ENCODE data around the gene IGHMBP2. TPM values are rescaled to one million over a fixed set of nuclear protein-coding genes. Genes with fewer than 3 reads are reported as not detected.

IGHMBP2 gene
- total and polyA plus RNA-seq, 12 donors, result 9.0 to 24.3 (median 12.1) TPM

DNA sequence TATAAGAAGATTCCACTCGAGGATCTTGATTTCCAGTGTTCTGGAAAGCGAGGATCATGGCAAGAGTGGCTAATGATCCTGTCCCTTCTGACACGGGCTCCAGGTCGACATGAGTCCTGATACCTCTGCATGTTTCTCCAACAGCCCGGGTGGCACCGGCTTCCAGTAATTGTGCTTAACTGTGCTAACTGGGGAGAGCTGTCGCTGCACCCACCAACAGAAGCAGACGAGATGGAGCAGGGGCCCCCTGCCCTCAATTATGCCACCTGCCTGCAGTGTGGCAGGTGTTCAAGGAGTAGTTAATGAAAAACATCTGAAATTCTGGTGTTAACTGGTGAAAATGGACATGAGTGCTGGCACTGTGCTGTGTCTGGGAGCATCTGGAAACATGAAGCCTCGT is 6.2 kb upstream of the IGHMBP2 start:
- peaks cover 3 to 16% (median 9%) of the 10 kb centered on the region in 9 donors for H3K4me1 ChIP-seq
- peaks cover 3 to 86% (median 56%) of the 10 kb centered on the region in 9 donors for H3K36me3 ChIP-seq
- no peak overlapping the region for H3K27ac ChIP-seq
- WGBS, 2 donors, result 88 to 89% methylated on average over 9 of the region's 9 CpGs
- ATAC-seq (no peak), DNase-seq (no peak)
- no peaks in the 10 kb centered on the region for H3K9me3 ChIP-seq
- intact Hi-C loops (cut with DNase I), result loop anchor here in 2 of 10 donors (10.0 kb wide), 1 partner anchor 747 kb away; the partner anchor contains the start of gene CCND1 (in 2 of the 2)
- TF ChIP-seq CTCF (IDR thresholded peaks at IDR 0.05), result no peak
- no peaks in the 10 kb centered on the region for H3K27me3 ChIP-seq
- no peak overlapping the region for H3K4me3 ChIP-seq

- no peak for TF ChIP-seq CTCF (IDR thresholded peaks at IDR 0.05)
- DNase-seq, result no peak
- Histone ChIP-seq H3K9me3 (no peaks in the 10 kb centered on the region), H3K4me1 (peaks cover 13 to 41% (median 33%) of the 10 kb centered on the region in 9 donors), H3K27me3 (no peaks in the 10 kb centered on the region), H3K4me3 (no peak overlapping the region), H3K36me3 (peaks cover 0 to 51% (median 32%) of the 10 kb centered on the region in 9 donors), H3K27ac (no peak overlapping the region)
- 80 to 82% methylated on average over 9 of the region's 9 CpGs for WGBS, 2 donors
- intact Hi-C loops (cut with DNase I), result loop anchor here in 4 of 10 donors (10.0 kb wide), 3 partner anchors 56 to 744 kb away; partner anchors contain the start of genes CCND1 (in 1 of the 4) and CPT1A (in 1 of the 4)
- no peak for ATAC-seq
Observed at GRCh38 chr11:68900835-68901381, 2.8 kb upstream of the IGHMBP2 start.

GRCh38 chr11:68904248-68904847 is 657 bp downstream of the IGHMBP2 start:
- ATAC-seq (peak; percentile 32 to 70 (median 50)), DNase-seq (peak in 1 of 2 donors; percentile 44)
- no peak for TF ChIP-seq CTCF (IDR thresholded peaks at IDR 0.05)
- H3K4me1 ChIP-seq, result peaks cover 13 to 43% (median 34%) of the 10 kb centered on the region in 9 donors
- H3K9me3 ChIP-seq, result no peaks in the 10 kb centered on the region
- H3K36me3 ChIP-seq, result peaks cover 0 to 49% (median 14%) of the 10 kb centered on the region in 9 donors
- intact Hi-C loops (cut with DNase I), result loop anchor here in 4 of 10 donors (10.0 kb wide), 3 partner anchors 60 to 740 kb away; partner anchors contain the start of genes CCND1 (in 1 of the 4) and CPT1A (in 1 of the 4)
- H3K27ac ChIP-seq, result peak overlapping the region; percentile 26 to 94 (median 90)
- H3K4me3 ChIP-seq, result peak overlapping the region; percentile 70 to 95 (median 86)
- H3K27me3 ChIP-seq, result no peaks in the 10 kb centered on the region
- 1% methylated on average over 24 of the region's 24 CpGs for WGBS, 2 donors

DNA sequence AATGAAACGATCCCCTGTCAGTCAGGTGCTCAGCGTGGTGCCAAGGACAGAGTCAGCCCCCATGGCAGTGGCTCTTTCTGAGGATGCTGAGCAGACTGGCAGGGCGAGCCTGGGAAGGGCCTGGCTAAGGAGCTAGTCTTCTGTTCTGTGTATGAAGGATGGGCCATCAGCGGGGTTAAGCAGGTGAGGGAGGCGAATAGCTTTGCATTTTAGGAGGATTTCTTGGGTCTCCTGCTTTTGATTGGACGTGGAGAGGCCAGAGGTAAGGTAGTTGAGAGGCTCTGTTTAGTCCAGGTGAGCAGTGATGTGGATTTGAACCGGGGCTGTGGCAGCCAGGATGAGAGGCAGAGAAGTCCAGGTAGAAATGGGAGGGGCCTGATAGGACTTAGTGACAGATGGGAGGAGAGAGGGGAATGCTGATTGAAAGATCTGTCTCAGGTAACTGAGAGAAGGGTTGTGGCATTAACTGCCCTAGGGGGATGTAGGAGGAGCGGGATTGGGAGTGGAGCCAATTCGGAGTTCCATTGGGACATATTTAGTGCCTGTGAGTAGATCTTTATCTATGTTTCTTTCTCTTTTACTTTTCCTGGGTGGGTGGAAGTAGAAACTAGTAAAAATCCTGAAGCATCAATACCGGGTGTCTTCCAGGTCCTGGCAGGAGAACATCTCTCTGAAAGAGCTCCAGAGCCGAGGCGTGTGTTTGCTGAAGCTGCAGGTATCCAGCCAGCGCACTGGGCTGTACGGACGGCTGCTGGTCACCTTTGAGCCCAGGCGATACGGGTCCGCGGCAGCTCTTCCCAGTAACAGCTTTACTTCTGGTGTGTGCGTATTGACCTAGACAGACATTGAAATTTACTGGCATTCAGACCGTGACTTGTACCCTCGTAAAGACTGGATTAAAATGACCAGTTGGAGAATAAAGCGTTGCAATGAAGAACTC is 2.0 kb downstream of the IGHMBP2 start:
- DNase-seq, result no peak
- intact Hi-C loops (cut with DNase I), result loop anchor here in 4 of 10 donors (10.0 kb wide), 3 partner anchors 61 to 739 kb away; partner anchors contain the start of genes CCND1 (in 1 of the 4) and CPT1A (in 1 of the 4)
- Histone ChIP-seq H3K27me3 (no peaks in the 10 kb centered on the region), H3K27ac (no peak overlapping the region), H3K9me3 (no peaks in the 10 kb centered on the region), H3K4me3 (peak overlapping the region in 4 of 10 donors; percentile 77 to 95 (median 84)), H3K4me1 (peaks cover 13 to 43% (median 34%) of the 10 kb centered on the region in 9 donors), H3K36me3 (peaks cover 0 to 49% (median 16%) of the 10 kb centered on the region in 9 donors)
- ATAC-seq, result no peak
- TF ChIP-seq CTCF (IDR thresholded peaks at IDR 0.05), result no peak
- WGBS, 2 donors, result 91 to 92% methylated on average over 23 of the region's 23 CpGs
